Left ventricle myocardium inferior (tissue), 1 donor: Measurements from ENCODE around the gene AMY2B. TPM values are rescaled to one million over a fixed set of nuclear protein-coding genes. Genes with fewer than 3 reads are reported as not detected.
"Not testable (repeated sequence)": the region's sequence is repeated elsewhere in the genome, so short reads cannot be mapped to it uniquely, and the experiment has no call there.

Source experiments
- DNase-seq: peaks from one replicate; pipeline ENCODE4 v3.0.0-alpha.2; 2020
- H3K27ac ChIP-seq: fragments of 200-600 bp; replicated peaks from 2 replicates; pipeline ENCODE4 v1.8.0; 2021
- H3K27me3 ChIP-seq: fragments of 200-600 bp; 2 replicates; pipeline ENCODE4 v1.8.0; 2021; ENCODE audit warnings: low read depth
- H3K36me3 ChIP-seq: fragments of 200-600 bp; 2 replicates; pipeline ENCODE4 v1.8.0; 2021
- H3K4me1 ChIP-seq: fragments of 200-600 bp; 2 replicates; pipeline ENCODE4 v1.8.0; 2021
- H3K4me3 ChIP-seq: fragments of 200-600 bp; 2 replicates; pipeline ENCODE4 v1.8.0; 2021; ENCODE audit warnings: mild to moderate bottlenecking, moderate library complexity
- H3K9me3 ChIP-seq: fragments of 200-600 bp; replicated peaks from 2 replicates; pipeline ENCODE4 v1.8.0; 2021
- intact Hi-C: fragments of 100-400 bp; cut with micrococcal nuclease; formaldehyde crosslinking; loops from one replicate; pipeline ENCODE4 v1.11.0; 2022
- total RNA-seq: library from RNA; stranded (reverse); fragmentation: NEBNext Ultra II Directional; extraction: Animal tissue kit (Norgen Biotek cat#: 25700); gene quantifications from one replicate; pipeline ENCODE4 v1.2.1, GENCODE V29; 2021
- TF ChIP-seq, protein P1 (sequence below): fragments of 200-600 bp; IDR thresholded peaks from 2 replicates; pipeline ENCODE4 v1.8.0; 2021; ENCODE audit warnings: antibody characterized with exemption, mild to moderate bottlenecking, borderline replicate concordance
- donor health status: DM: no; HTN: yes; CAD: no; lungs with severe emphysema.

AMY2B gene
- total RNA-seq, 1 donor from 2014 or later, result 23.9 TPM

DNA sequence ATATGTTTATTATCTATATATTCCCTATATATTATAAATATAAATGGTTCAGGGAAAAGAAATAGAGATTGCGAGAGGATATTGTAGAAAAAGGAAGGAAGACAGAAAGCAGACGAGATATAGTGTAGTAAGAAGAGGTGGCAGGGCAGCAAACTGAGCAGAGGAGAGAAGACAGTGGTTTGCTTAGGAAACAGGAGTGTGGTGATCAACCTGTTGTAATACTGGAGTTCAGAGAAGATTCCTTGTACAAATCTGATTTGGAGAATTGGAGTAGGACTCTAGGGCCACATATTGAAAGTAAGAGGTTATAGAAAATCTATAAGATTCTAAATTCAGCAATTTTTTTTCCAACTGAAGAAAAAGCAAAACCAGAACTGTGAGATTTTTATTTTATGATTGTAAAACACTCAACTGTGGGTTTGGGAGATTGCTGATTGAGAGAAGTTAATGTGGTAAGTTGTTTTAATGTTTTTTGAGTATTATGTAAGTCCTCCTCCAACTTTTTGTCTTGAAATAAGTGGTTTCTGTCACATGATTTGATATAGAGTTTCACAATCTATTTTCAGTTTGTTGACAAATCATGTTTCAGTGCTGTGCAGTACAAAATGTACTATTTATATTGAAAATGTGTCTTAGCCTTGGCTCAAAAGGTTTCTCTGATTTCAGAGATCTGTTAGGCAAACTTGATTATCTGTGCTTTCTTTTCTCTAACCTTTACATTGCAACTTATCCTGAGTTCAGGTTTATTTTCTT is 9.6 kb upstream of the AMY2B start:
- H3K36me3 ChIP-seq, result peaks cover 8% of the 10 kb centered on the region
- no peaks in the 10 kb centered on the region for H3K27me3 ChIP-seq
- peak overlapping the region; percentile 29 for H3K4me3 ChIP-seq
- peaks cover 24% of the 10 kb centered on the region for H3K4me1 ChIP-seq
- TF ChIP-seq, protein P1, sequence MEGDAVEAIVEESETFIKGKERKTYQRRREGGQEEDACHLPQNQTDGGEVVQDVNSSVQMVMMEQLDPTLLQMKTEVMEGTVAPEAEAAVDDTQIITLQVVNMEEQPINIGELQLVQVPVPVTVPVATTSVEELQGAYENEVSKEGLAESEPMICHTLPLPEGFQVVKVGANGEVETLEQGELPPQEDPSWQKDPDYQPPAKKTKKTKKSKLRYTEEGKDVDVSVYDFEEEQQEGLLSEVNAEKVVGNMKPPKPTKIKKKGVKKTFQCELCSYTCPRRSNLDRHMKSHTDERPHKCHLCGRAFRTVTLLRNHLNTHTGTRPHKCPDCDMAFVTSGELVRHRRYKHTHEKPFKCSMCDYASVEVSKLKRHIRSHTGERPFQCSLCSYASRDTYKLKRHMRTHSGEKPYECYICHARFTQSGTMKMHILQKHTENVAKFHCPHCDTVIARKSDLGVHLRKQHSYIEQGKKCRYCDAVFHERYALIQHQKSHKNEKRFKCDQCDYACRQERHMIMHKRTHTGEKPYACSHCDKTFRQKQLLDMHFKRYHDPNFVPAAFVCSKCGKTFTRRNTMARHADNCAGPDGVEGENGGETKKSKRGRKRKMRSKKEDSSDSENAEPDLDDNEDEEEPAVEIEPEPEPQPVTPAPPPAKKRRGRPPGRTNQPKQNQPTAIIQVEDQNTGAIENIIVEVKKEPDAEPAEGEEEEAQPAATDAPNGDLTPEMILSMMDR, result no peak
- peak overlapping the region; percentile 70 for H3K27ac ChIP-seq
- H3K9me3 ChIP-seq, result no peaks in the 10 kb centered on the region
- intact Hi-C loops, result no loop called here
- no peak for DNase-seq

DNA sequence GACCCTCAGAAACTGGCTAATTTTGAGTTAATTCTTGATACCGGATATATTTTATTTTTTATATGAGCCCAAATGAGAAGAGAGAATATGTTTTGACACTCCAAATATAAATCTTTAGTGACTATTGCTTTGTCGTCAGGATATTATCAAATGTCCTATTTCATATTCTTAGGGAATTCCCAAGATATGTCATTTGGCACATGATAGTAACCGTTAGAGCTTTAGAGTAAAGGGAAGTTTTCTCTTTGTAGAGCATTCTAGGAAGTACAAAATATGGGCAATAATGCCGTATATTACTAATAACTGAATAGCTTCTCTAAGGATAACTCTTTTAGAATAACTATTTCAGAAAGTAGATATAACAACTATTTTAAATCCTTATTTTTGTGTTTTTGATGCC is 8.3 kb upstream of the AMY2B start:
- peak overlapping the region; percentile 29 for H3K4me3 ChIP-seq

DNA sequence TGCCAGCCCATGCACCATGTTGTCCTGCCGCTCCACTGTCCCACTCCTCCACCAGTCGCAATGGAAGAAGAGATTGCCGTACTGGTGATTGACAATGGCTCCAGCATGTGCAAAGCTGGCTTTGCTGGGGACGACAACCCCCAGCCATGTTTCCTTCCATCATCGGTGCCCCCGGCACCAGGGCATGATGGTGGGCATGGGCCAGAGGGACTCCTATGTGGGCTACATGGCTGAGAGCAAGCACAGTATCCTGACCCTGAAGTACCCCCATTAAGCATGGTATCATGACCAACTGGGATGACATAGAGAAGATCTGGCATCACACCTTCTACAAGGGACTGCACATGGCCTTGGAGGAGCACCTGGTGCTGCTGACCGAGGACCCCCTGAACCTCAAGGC is 1.9 kb upstream of the AMY2B start:
- intact Hi-C loops, result no loop called here
- no peaks in the 10 kb centered on the region for H3K27me3 ChIP-seq
- no peaks in the 10 kb centered on the region for H3K9me3 ChIP-seq
- H3K36me3 ChIP-seq, result peaks cover 26% of the 10 kb centered on the region
- TF ChIP-seq, protein P1, result no peak
- no peaks in the 10 kb centered on the region for H3K4me1 ChIP-seq
- no peak overlapping the region for H3K4me3 ChIP-seq
- H3K27ac ChIP-seq, result no peak overlapping the region
- no peak for DNase-seq

More for the DNA sequence above, 8.3 kb upstream of the AMY2B start:
- Histone ChIP-seq H3K27ac (peak overlapping the region; percentile 70), H3K36me3 (peaks cover 6% of the 10 kb centered on the region), H3K27me3 (no peaks in the 10 kb centered on the region), H3K4me1 (peaks cover 24% of the 10 kb centered on the region), H3K9me3 (no peaks in the 10 kb centered on the region)
- intact Hi-C loops, result no loop called here
- TF ChIP-seq, protein P1, result no peak
- no peak for DNase-seq

DNA sequence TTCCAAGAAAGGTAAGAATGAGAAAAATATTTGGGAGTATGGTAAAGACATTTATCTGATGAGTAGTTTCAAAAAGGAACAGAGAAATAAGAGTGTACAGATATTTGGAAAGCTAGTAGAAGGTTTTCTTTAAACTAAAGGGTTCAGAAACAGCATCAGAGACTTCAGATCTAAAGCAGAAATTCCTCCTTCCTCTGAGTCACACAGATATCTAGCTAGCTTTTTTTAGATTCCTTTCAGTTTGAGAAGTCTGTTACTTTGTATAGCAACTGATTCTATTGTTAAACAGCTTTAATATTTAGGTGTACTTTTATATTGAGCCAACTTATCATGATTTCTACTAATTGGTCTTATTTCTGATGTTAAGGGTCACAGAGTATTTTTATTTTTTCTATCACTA is 4.7 kb downstream of the AMY2B start:
- Histone ChIP-seq H3K4me3 (no peak overlapping the region), H3K27me3 (no peaks in the 10 kb centered on the region), H3K36me3 (peaks cover 40% of the 10 kb centered on the region), H3K4me1 (no peaks in the 10 kb centered on the region), H3K9me3 (no peaks in the 10 kb centered on the region), H3K27ac (no peak overlapping the region)
- no peak for DNase-seq
- TF ChIP-seq, protein P1, result no peak
- intact Hi-C loops, result no loop called here

DNA sequence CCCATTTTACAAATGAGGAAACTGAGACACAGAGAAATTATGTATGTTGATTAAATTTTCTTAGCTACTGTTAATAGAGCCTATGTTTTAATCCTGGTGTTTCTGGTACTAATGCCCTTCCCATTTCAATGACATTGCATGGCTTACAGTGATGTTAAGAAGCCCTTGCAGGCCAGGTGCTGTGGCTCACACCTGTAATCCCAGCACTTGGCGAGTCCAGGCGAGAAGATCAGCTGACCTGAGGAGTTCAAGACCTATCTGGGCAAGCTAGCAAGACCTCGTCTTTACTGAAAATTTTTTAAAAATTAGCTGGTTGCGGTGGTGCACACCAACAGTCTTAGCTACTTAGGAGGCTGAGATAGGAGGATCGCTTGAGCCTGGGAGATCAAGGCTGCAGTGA is 5.4 kb downstream of the AMY2B start:
- H3K9me3 ChIP-seq, H3K27me3 ChIP-seq, DNase-seq, intact Hi-C loops, H3K4me1 ChIP-seq, H3K4me3 ChIP-seq, H3K27ac ChIP-seq: not testable (repeated sequence)
- H3K36me3 ChIP-seq, result peaks cover 40% of the 10 kb centered on the region

DNA sequence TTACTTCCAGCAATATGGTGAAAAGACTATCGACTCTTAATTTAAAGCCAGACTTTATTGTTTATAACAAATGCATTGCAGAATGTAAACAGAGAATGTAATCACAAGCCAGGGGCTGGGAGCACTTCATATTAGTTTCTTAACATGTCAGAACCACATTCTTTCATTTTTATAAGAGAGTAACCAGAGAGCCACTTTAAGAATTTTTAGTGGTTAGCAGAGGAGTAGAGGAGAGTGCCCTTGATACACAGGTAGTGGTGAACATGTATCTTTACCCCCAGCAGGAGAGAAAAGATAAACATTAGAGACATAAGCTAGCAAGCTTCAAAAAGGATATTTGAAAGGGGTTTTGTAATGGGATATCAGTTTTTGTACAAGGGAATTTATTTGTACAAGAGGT is 11.1 kb downstream of the AMY2B start:
- intact Hi-C loops, result no loop called here
- Histone ChIP-seq H3K9me3 (no peaks in the 10 kb centered on the region), H3K27ac (no peak overlapping the region), H3K4me3 (no peak overlapping the region), H3K4me1 (no peaks in the 10 kb centered on the region), H3K27me3 (no peaks in the 10 kb centered on the region), H3K36me3 (peaks cover 27% of the 10 kb centered on the region)
- DNase-seq, result no peak
- TF ChIP-seq, protein P1, result no peak
